A549 treated with Hydrocortisone at 1 μM for 4 hours (cell line): Measurements from ENCODE around the gene PLD2. TPM values are rescaled to one million over a fixed set of nuclear protein-coding genes. Genes with fewer than 3 reads are reported as not detected.

Source experiments
- total RNA-seq: library from RNA; stranded (reverse); fragments of 200-300 nt; extraction: Qiagen RNA extraction; gene quantifications from 5 replicates; pipeline ENCODE4 v1.2.3, GENCODE V29; 2022

Gene PLD2, protein sequence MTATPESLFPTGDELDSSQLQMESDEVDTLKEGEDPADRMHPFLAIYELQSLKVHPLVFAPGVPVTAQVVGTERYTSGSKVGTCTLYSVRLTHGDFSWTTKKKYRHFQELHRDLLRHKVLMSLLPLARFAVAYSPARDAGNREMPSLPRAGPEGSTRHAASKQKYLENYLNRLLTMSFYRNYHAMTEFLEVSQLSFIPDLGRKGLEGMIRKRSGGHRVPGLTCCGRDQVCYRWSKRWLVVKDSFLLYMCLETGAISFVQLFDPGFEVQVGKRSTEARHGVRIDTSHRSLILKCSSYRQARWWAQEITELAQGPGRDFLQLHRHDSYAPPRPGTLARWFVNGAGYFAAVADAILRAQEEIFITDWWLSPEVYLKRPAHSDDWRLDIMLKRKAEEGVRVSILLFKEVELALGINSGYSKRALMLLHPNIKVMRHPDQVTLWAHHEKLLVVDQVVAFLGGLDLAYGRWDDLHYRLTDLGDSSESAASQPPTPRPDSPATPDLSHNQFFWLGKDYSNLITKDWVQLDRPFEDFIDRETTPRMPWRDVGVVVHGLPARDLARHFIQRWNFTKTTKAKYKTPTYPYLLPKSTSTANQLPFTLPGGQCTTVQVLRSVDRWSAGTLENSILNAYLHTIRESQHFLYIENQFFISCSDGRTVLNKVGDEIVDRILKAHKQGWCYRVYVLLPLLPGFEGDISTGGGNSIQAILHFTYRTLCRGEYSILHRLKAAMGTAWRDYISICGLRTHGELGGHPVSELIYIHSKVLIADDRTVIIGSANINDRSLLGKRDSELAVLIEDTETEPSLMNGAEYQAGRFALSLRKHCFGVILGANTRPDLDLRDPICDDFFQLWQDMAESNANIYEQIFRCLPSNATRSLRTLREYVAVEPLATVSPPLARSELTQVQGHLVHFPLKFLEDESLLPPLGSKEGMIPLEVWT
- total RNA-seq = 18.9 to 25.3 TPM (median 23.9 TPM) in 5 replicates

DNA sequence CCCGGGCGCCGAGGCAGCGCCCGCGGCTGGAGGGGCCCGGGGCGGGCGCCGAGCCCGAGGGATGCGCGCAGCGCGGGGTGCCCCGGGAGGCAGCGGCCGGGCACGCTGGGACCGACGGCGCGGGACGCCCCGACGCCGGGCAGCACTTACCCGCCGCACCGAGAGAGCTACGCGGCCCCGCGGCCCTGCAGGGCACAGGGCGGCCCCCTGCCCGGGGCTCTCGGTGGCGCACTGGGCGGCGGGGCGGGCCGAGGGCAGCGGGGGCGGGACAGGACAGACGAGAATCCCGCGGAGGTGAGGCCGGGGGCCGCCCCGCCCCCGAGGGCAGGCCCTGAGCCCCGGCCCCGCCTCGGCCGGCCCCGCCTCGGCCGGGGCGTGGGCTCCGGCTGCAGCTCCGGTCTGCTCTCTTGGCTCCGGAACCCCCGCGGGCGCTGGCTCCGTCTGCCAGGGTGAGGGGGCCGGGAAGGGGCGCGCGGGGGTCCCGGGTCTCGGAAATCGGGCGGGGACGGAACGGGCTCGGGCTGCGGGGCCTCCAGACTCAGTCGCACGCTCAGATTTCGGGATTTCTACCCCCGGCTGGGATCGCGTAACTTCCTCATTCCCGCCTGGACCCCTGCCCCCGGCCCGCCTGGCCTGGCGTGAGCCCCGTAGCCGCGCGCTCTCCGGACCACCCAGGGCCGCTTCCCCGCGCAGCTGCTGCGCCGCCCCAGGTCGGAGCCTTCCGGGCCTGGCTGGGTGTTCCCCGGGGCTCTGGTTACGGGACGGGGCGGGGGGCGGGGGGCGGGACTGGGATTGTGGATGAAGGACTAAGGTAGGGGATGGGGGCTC, at the start of gene PLD2:
PLD2 (plus strand) TSS at position 376 of the 828 bp plus-strand sequence. CDS start 621 bp downstream, outside the sequence.

DNA sequence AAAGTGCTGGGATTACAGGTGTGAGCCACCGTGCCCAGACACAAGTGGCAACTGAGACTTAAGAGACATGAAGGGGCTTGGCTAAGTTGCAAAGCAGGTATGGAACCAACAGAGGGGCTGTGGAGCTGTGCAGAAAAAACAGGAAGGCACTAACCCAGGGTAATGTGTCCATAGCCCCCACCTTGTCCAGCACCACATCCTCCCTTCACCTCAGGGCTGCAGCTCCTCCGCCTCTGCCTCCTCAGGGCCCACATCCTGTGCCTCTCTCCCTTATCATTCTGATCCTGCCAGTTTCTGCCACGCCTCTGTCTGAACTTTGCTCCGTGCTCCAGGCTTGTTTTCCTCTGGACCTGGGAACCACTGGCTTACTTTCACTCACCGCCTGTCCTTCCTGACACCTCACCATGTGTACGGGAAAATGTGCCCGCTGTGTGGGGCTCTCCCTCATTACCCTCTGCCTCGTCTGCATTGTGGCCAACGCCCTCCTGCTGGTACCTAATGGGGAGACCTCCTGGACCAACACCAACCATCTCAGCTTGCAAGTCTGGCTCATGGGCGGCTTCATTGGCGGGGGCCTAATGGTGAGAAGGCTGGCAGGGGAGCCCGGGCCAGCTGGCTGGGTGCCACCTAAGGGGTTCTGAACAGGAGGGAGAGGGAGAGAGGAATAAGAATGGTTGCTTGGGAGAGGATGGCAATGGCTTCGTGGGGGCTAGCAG, 35.3 kb upstream of the PLD2 start, which contains the start of gene TM4SF5:
TM4SF5 (plus strand) TSS at position 368 of the 716 bp plus-strand sequence; CDS start at position 405, 37 bp downstream.

DNA sequence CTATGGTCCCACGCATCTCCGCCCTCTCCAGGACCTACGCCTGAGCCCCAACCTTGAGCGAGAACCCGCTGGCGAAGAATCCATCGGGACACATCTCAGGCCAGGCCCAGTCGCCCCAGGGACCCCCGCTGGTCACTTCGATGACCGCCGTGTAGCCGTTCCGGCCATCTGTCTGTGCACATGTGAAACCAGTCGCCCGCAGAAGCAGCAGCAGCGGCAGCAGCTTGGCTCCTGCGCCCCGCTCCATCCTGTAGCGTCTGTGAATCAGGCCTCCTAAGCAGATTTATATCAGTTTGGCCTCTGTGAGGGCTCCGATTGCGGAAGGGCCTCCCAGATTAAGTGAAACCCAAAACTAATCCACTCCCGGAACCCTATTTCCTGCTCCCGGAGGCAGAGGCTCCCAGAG, 20.8 kb upstream of the PLD2 start, which contains the start of gene VMO1:
VMO1 (minus strand) TSS at position 259 of the 406 bp plus-strand sequence; CDS start at position 247, 12 bp downstream.

DNA sequence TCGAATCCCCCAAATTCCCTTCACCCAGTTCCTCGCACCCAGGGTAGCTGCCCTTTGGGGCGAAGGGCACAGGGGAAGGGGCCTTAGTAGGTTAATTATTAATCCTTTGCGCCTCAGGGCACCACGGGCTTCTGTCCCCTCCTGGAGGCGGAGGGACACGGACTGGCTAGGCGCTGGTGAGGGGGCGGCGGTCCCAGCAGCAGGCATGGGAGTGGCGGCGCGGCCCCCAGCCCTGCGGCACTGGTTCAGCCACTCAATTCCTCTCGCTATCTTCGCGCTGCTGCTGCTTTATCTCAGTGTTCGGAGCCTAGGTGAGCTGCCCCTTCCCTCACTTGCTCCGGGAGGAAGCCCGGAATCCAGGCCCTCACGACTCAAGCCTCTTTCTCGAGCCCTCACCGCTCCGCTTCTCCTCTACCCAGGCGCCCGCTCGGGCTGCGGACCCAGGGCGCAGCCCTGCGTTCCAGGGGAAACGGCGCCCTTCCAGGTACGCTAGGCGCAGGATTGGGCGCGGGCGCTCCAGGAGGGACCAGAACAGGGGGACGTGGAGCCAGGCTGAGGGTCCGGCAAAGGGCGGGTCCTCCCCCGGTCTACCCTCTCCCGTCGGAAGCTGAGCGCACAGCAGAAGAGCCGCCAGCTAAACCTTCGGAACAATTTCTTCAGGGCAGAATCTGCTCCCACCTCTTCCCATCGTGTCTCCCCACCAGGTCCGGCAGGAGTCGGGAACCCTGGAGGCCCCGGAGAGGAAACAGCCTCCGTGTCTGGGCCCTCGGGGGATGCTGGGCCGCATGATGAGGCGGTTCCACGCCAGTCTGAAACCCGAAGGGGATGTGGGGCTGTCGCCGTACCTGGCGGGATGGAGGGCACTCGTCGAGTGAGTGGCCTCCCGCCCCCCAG, 17.9 kb upstream of the PLD2 start, which contains the start of gene GLTPD2:
GLTPD2 (plus strand) TSS at position 158 of the 894 bp plus-strand sequence; CDS start at position 206, 48 bp downstream.

DNA sequence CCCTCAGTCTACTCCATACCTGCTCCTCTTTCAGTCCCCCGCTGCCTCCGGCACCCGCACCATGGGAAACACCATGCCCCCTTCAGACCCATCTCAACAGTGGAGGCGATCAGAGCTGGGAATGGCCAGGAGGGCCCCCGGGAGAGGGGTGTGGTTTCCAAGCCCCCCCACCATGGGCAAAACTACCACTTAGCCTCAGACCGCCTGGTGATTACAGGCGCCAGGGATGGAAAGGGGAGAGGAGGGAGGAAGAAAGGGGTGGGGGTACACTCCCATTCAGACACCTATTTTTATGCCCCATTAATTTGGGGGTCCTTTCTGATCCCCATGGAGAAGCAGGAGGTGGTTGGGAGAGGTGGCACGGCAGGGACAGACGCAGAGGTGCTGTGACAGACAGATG, 4.7 kb upstream of the PLD2 start, which contains the start of gene C17orf114:
C17orf114 (minus strand) TSS at position 101 of the 400 bp plus-strand sequence.

DNA sequence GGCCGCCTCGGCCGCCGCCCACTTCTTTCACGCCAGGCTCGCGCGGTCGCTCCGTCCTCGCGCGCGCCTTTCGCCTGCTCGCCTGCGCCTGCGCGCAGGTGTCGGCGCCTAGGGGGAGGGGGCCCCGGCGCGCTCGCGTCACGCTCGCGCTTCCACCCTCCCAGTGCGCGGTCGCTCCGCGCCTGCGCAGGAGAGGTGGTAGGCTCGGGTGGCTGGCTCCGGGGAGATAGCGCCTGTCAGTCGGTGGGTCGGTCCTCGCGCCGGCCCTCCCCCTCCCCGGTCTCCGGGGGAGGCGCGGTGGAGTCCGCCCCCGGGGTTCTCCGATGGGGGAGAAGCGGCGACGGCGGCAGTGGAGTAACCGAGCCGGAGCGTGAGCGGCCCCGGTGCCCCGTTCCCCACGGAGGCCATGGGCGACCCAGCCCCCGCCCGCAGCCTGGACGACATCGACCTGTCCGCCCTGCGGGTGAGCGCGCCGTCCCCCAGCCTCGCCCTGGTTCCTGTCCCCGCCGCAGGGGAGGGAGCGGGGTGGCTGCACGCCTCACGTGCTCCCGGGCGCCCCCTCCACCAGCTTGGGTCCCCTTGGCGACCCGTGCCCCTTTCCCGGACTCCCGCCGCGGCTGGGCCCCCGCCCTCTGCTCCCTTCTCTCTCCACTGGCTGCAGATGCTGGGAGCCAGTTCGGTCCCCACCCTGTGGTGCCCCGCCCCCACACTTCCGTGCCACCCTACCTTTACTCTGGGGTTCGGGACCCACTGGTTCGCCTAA, 26.4 kb downstream of the PLD2 start, which contains the start of gene MINK1:
MINK1 (plus strand) TSS at position 163 of the 763 bp plus-strand sequence; CDS start at position 407, 244 bp downstream.

Other genes starting within 250 kb of the PLD2 start
- not detected in 5 replicates for gene GGT6, start 246.6 kb upstream of the PLD2 start, total RNA-seq
- gene SMTNL2, start 222.6 kb upstream of the PLD2 start, total RNA-seq = 0.18 to 0.77 TPM (median 0.40 TPM) in 5 replicates
- 0.08 to 0.28 TPM (median 0.18 TPM) in 5 replicates for gene ALOX15, start 165.5 kb upstream of the PLD2 start, total RNA-seq
- gene PELP1, start 103.0 kb upstream of the PLD2 start, total RNA-seq = 67.8 to 72.2 TPM (median 71.2 TPM) in 5 replicates
- gene ARRB2, start 96.5 kb upstream of the PLD2 start, total RNA-seq = 48.0 to 63.1 TPM (median 54.3 TPM) in 5 replicates
- gene MED11, start 75.7 kb upstream of the PLD2 start, total RNA-seq = 36.8 to 42.3 TPM (median 40.0 TPM) in 5 replicates
- 0.31 to 0.51 TPM (median 0.41 TPM) in 5 replicates for gene ZMYND15, start 67.3 kb upstream of the PLD2 start, total RNA-seq
- gene CXCL16, start 67.2 kb upstream of the PLD2 start, total RNA-seq = 13.6 to 19.1 TPM (median 15.5 TPM) in 5 replicates
- gene TM4SF5, start 35.3 kb upstream of the PLD2 start, total RNA-seq = 0.21 to 1.0 TPM (median 0.47 TPM) in 5 replicates
- 0.41 to 1.1 TPM (median 0.74 TPM) in 5 replicates for gene VMO1, start 20.8 kb upstream of the PLD2 start, total RNA-seq
- 0.10 TPM in 1 of 5 replicates, not detected in the others for gene GLTPD2, start 18.2 kb upstream of the PLD2 start, total RNA-seq
- gene PSMB6, start 11.0 kb upstream of the PLD2 start, total RNA-seq = 442 to 505 TPM (median 483 TPM) in 5 replicates
- gene MINK1, start 26.2 kb downstream of the PLD2 start, total RNA-seq = 47.9 to 64.6 TPM (median 57.9 TPM) in 5 replicates
- gene C17orf107, start 92.4 kb downstream of the PLD2 start, total RNA-seq = 0.17 to 0.31 TPM (median 0.25 TPM) in 5 replicates
- 0.05 to 0.12 TPM (median 0.07 TPM) in 4 of 5 replicates, not detected in the other for gene CHRNE, start 95.9 kb downstream of the PLD2 start, total RNA-seq
- not detected in 5 replicates for gene GP1BA, start 125.1 kb downstream of the PLD2 start, total RNA-seq
- 59.5 to 69.3 TPM (median 66.9 TPM) in 5 replicates for gene SLC25A11, start 132.9 kb downstream of the PLD2 start, total RNA-seq
- 86.0 to 136 TPM (median 116 TPM) in 5 replicates for gene RNF167, start 133.1 kb downstream of the PLD2 start, total RNA-seq
- gene PFN1, start 141.4 kb downstream of the PLD2 start, total RNA-seq = 2,071 to 2,769 TPM (median 2,761 TPM) in 5 replicates
- gene ENO3, start 144.0 kb downstream of the PLD2 start, total RNA-seq = 43.2 to 51.8 TPM (median 45.9 TPM) in 5 replicates
- 66.5 to 79.2 TPM (median 70.5 TPM) in 5 replicates for gene SPAG7, start 160.7 kb downstream of the PLD2 start, total RNA-seq
- 25.5 to 36.5 TPM (median 31.3 TPM) in 5 replicates for gene CAMTA2, start 180.5 kb downstream of the PLD2 start, total RNA-seq
- gene INCA1, start 190.4 kb downstream of the PLD2 start, total RNA-seq = 1.1 to 2.0 TPM (median 1.8 TPM) in 5 replicates
- gene KIF1C, start 190.8 kb downstream of the PLD2 start, total RNA-seq = 98.2 to 122 TPM (median 115 TPM) in 5 replicates
- gene SLC52A1, start 228.3 kb downstream of the PLD2 start, total RNA-seq = 0.54 to 1.2 TPM (median 0.73 TPM) in 5 replicates